Psoas muscle (tissue), 8 donors: ENCODE data around the gene UBE2QL1. TPM values are rescaled to one million over a fixed set of nuclear protein-coding genes. Genes with fewer than 3 reads are reported as not detected.

Source experiments
- ATAC-seq, 4 donors: fragments of 200-7000 bp; cut with Tn5 transposase; one replicate each; pipeline ENCODE4 v1.9.1; 2020; ENCODE audit warnings: moderate library complexity in 3 of 4, mild to moderate bottlenecking in 2 of 4
- DNase-seq, 2 donors: peaks; one replicate each; pipeline ENCODE4 v3.0.0-alpha.2; 2020
- H3K27ac ChIP-seq: fragments of 200-600 bp; one replicate; pipeline ENCODE4 v1.8.0; 2022
- H3K27me3 ChIP-seq, 3 donors: fragments of 200-600 bp in 1 of 3; one replicate each; pipeline versions ENCODE4 v1.6.1 to v1.8.0; 2013 to 2022; ENCODE audit warnings: low read length in 2 of 3, mild to moderate bottlenecking in 2 of 3, moderate library complexity in 1 of 3; ENCODE audit not compliant: insufficient read depth in 3 of 3
- H3K36me3 ChIP-seq, 2 donors: fragments of 200-600 bp in 1 of 2; one replicate each; pipeline versions ENCODE4 v1.6.1 to v1.8.0; 2013 to 2022; ENCODE audit warnings: low read depth in 1 of 2, mild to moderate bottlenecking in 1 of 2, moderate library complexity in 1 of 2; ENCODE audit not compliant: insufficient read depth in 1 of 2
- H3K4me1 ChIP-seq: fragments of 200-600 bp; one replicate; pipeline ENCODE4 v1.8.0; 2022
- H3K4me3 ChIP-seq: fragments of 200-600 bp; one replicate; pipeline ENCODE4 v1.8.0; 2022; ENCODE audit warnings: mild to moderate bottlenecking
- H3K9me3 ChIP-seq: fragments of 200-600 bp; one replicate; pipeline ENCODE4 v1.8.0; 2022
- CTCF ChIP-seq: fragments of 200-600 bp; IDR thresholded peaks from one replicate; pipeline ENCODE4 v1.8.0; 2022; ENCODE audit warnings: antibody characterized with exemption
- WGBS, 3 donors: extraction: QIAGEN DNeasy Blood & Tissue Kit; methylation state at CpG; one replicate each; pipeline versions ENCODE4 v1.1.6 to v1.1.7; 2013; 5-methylcytosine and 5-hydroxymethylcytosine counted together
- intact Hi-C, 2 donors: fragments of 100-400 bp; cut with DNase I; formaldehyde crosslinking; loops; one replicate each; pipeline versions ENCODE4 v1.11.0 to v1.14.2; 2022
- polyA plus RNA-seq, 3 donors: library from polyadenylated mRNA; stranded (reverse); fragments of 200-250 nt; gene quantifications; one replicate each; pipeline ENCODE4 v1.2.3, GENCODE V29; 2013
- total RNA-seq, 4 donors: library from RNA; stranded (reverse); fragmentation: NEBNext Ultra II Directional in 2 of 4; extraction: Animal tissue kit (Norgen Biotek cat#: 25700) in 2 of 4; gene quantifications; one replicate each; pipeline versions ENCODE4 v1.2.1 to v1.2.4, GENCODE V29; 2021 to 2023
- donor health status: healthy with polysubstance abuse.
- donor health status: DM: no; HTN: no; CAD: no; lungs with moderate emphysema.
- donor health status: Bipolar disorder and iron deficiency.
- donor health status: healthy.
- donor health status: DM: yes; HTN: yes; CAD: no.
- donor health status: DM: no; HTN: no; CAD: no.
- donor health status: DM: no; HTN: no; CAD: no.
- donor health status: DM: yes; HTN: yes; CAD: no.

UBE2QL1 gene
- total and polyA plus RNA-seq, 7 donors = 3.2 to 96.2 (median 20.9) TPM

- DNase-seq = no peak
- WGBS, 3 donors = 61 to 74% (median 67%) methylated on average over 21 of the region's 21 CpGs
- TF ChIP-seq CTCF = no peak
- no peak for ATAC-seq
- intact Hi-C loops = loop anchor here (5.0 to 10.0 kb wide), 5 partner anchors 69 to 952 kb away; partner anchors contain the start of gene MED10 (in 2 of the 2)
- Histone ChIP-seq H3K36me3 (no peaks in the 10 kb centered on the region), H3K27ac (peak overlapping the region; percentile 9), H3K4me1 (peaks cover 14% of the 10 kb centered on the region), H3K4me3 (no peak overlapping the region), H3K27me3 (no peaks in the 10 kb centered on the region), H3K9me3 (peaks cover 7% of the 10 kb centered on the region)
These were observed 1.9 kb upstream of the UBE2QL1 start for GRCh38 chr5:6446626-6447309.

GRCh38 chr5:6447384-6448140 lies 1.1 kb upstream of the UBE2QL1 start:
- H3K27me3 ChIP-seq = no peaks in the 10 kb centered on the region
- no peak overlapping the region for H3K27ac ChIP-seq
- 94 to 99% (median 98%) methylated on average over 7 of the region's 7 CpGs for WGBS, 3 donors
- H3K9me3 ChIP-seq = peaks cover 4% of the 10 kb centered on the region
- peaks cover 19% of the 10 kb centered on the region for H3K4me1 ChIP-seq
- intact Hi-C loops = loop anchor here (5.0 to 10.0 kb wide), 5 partner anchors 70 to 953 kb away; partner anchors contain the start of gene MED10 (in 2 of the 2)
- H3K4me3 ChIP-seq = no peak overlapping the region
- TF ChIP-seq CTCF = no peak
- ATAC-seq = no peak
- H3K36me3 ChIP-seq = no peaks in the 10 kb centered on the region
- no peak for DNase-seq

GRCh38 chr5:6448141-6448491 lies 543 bp upstream of the UBE2QL1 start:
- 91 to 98% (median 98%) methylated on average over 3 of the region's 3 CpGs for WGBS, 3 donors
- intact Hi-C loops = loop anchor here (5.0 to 10.0 kb wide), 5 partner anchors 71 to 953 kb away; partner anchors contain the start of gene MED10 (in 2 of the 2)
- no peak overlapping the region for H3K4me3 ChIP-seq

GRCh38 chr5:6449465-6450158 lies 953 bp downstream of the UBE2QL1 start:
- no peaks in the 10 kb centered on the region for H3K27me3 ChIP-seq
- WGBS, 3 donors = 13 to 16% (median 15%) methylated on average over 15 of the region's 15 CpGs

More at GRCh38 chr5:6448141-6448491, 543 bp upstream of the UBE2QL1 start:
- Histone ChIP-seq H3K36me3 (no peaks in the 10 kb centered on the region), H3K9me3 (no peaks in the 10 kb centered on the region), H3K27ac (no peak overlapping the region), H3K27me3 (no peaks in the 10 kb centered on the region), H3K4me1 (peaks cover 25% of the 10 kb centered on the region)
- no peak for TF ChIP-seq CTCF
- no peak for ATAC-seq
- no peak for DNase-seq

More at GRCh38 chr5:6449465-6450158, 953 bp downstream of the UBE2QL1 start:
- Histone ChIP-seq H3K27ac (peak overlapping the region; percentile 91), H3K4me1 (peaks cover 38% of the 10 kb centered on the region), H3K4me3 (peak overlapping the region; percentile 84), H3K36me3 (no peaks in the 10 kb centered on the region), H3K9me3 (no peaks in the 10 kb centered on the region)
- intact Hi-C loops = loop anchor here (2.0 to 10.0 kb wide), 11 partner anchors 72 to 955 kb away; partner anchors contain the start of genes MED10 (in 2 of the 2) and TENT4A (in 1 of the 2)
- no peak for TF ChIP-seq CTCF
- no peak for ATAC-seq
- no peak for DNase-seq
